Activated CD4-positive, alpha-beta T cell treated with anti-CD3 and anti-CD28 coated beads, Interleukin-2, amount 10 ng/mL, durations not matched to agents 7 days and 5 days (primary cell): ENCODE measurements around the gene ARG2. TPM values are rescaled to one million over a fixed set of nuclear protein-coding genes. Genes with fewer than 3 reads are reported as not detected.

Experiments
- CTCF ChIA-PET: fragments of 350-600 bp; sonication (Branson Sonifier 250); formaldehyde crosslinking; loops from one replicate; lab custom pipeline; 2021; ENCODE audit warnings: antibody characterized with exemption; lab: Charles Lee
- POLR2A ChIA-PET: fragments of 350-600 bp; sonication (Branson Sonifier 250); formaldehyde crosslinking; loops from one replicate; lab custom pipeline; 2021; ENCODE audit warnings: antibody characterized with exemption; lab: Charles Lee
- DNase-seq: peaks from one replicate; pipeline ENCODE4 v3.0.0-alpha.2; 2020
- H3K27ac Mint-ChIP-seq: one replicate; pipeline ENCODE4 v1.8.0; 2021; ENCODE audit warnings: mild to moderate bottlenecking, moderate library complexity, mixed read lengths
- H3K27me3 Mint-ChIP-seq: one replicate; pipeline ENCODE4 v1.8.0; 2021; ENCODE audit warnings: mixed read lengths
- H3K36me3 Mint-ChIP-seq: one replicate; pipeline ENCODE4 v1.8.0; 2021; ENCODE audit warnings: low read depth, mixed read lengths
- H3K4me1 Mint-ChIP-seq: one replicate; pipeline ENCODE4 v1.8.0; 2021; ENCODE audit warnings: mixed read lengths
- H3K4me3 Mint-ChIP-seq: one replicate; pipeline ENCODE4 v1.8.0; 2021; ENCODE audit warnings: mild to moderate bottlenecking, moderate library complexity, mixed read lengths
- H3K9me3 Mint-ChIP-seq: one replicate; pipeline ENCODE4 v1.8.0; 2021; ENCODE audit warnings: mixed read lengths
- total RNA-seq, 2 experiments: library from RNA; stranded (reverse); gene quantifications; one replicate each; pipeline ENCODE4 v1.2.3, GENCODE V29; 2021

The ARG2 gene
- total RNA-seq, 2 experiments from 2014 or later, result 1.0 to 1.6 TPM

GRCh38 chr14:67645414-67645813 is 25.7 kb downstream of the ARG2 start:
- H3K9me3 Mint-ChIP-seq, result no peaks in the 10 kb centered on the region
- H3K27me3 Mint-ChIP-seq, result no peaks in the 10 kb centered on the region
- H3K4me1 Mint-ChIP-seq, result peaks cover 17% of the 10 kb centered on the region
- no peak for DNase-seq
- ChIA-PET CTCF (no interaction called here), POLR2A (no interaction called here)
- H3K36me3 Mint-ChIP-seq, result peaks cover 17% of the 10 kb centered on the region
- H3K27ac Mint-ChIP-seq, result no peak overlapping the region
- H3K4me3 Mint-ChIP-seq, result no peak overlapping the region

GRCh38 chr14:67646131-67646530 is 26.4 kb downstream of the ARG2 start:
- Mint-ChIP-seq H3K36me3 (peaks cover 24% of the 10 kb centered on the region), H3K9me3 (no peaks in the 10 kb centered on the region), H3K4me1 (peaks cover 17% of the 10 kb centered on the region), H3K27me3 (no peaks in the 10 kb centered on the region), H3K27ac (no peak overlapping the region), H3K4me3 (no peak overlapping the region)
- no peak for DNase-seq
- CTCF ChIA-PET, result no interaction called here
- POLR2A ChIA-PET, result no interaction called here

- H3K27ac Mint-ChIP-seq, result no peak overlapping the region
- H3K36me3 Mint-ChIP-seq, result peaks cover 34% of the 10 kb centered on the region
- CTCF ChIA-PET, result no interaction called here
Measured at GRCh38 chr14:67650151-67650550, 30.4 kb downstream of the ARG2 start.

GRCh38 chr14:67650694-67651093 is 31.0 kb downstream of the ARG2 start:
- DNase-seq, result no peak
- Mint-ChIP-seq H3K4me3 (no peak overlapping the region), H3K4me1 (no peaks in the 10 kb centered on the region), H3K9me3 (no peaks in the 10 kb centered on the region), H3K36me3 (peaks cover 32% of the 10 kb centered on the region), H3K27ac (no peak overlapping the region), H3K27me3 (no peaks in the 10 kb centered on the region)
- POLR2A ChIA-PET, result no interaction called here
- CTCF ChIA-PET, result no interaction called here

More at GRCh38 chr14:67650151-67650550, 30.4 kb downstream of the ARG2 start:
- Mint-ChIP-seq H3K4me3 (no peak overlapping the region), H3K4me1 (no peaks in the 10 kb centered on the region), H3K9me3 (no peaks in the 10 kb centered on the region), H3K27me3 (no peaks in the 10 kb centered on the region)
- POLR2A ChIA-PET, result no interaction called here
- DNase-seq, result no peak

- Mint-ChIP-seq H3K27ac (no peak overlapping the region), H3K9me3 (no peaks in the 10 kb centered on the region), H3K36me3 (peaks cover 38% of the 10 kb centered on the region), H3K4me3 (no peak overlapping the region), H3K4me1 (no peaks in the 10 kb centered on the region), H3K27me3 (no peaks in the 10 kb centered on the region)
- CTCF ChIA-PET, result interaction anchor here (0.9 to 1.8 kb wide), 5 partner anchors 9 to 18 kb away, joined by 3 to 5 read pairs (median 3); no protein-coding TSS in a partner anchor
- POLR2A ChIA-PET, result no interaction called here
- no peak for DNase-seq
Measured at GRCh38 chr14:67652189-67652588, 32.5 kb downstream of the ARG2 start.

GRCh38 chr14:67653651-67654280 is 34.0 kb downstream of the ARG2 start:
- DNase-seq, result no peak
- Mint-ChIP-seq H3K27me3 (no peaks in the 10 kb centered on the region), H3K4me3 (no peak overlapping the region), H3K27ac (no peak overlapping the region), H3K36me3 (peaks cover 42% of the 10 kb centered on the region), H3K4me1 (no peaks in the 10 kb centered on the region), H3K9me3 (no peaks in the 10 kb centered on the region)
- POLR2A ChIA-PET, result no interaction called here
- CTCF ChIA-PET, result interaction anchor here (0.6 to 1.7 kb wide), 7 partner anchors 12 to 164 kb away, joined by 3 to 5 read pairs (median 4); no protein-coding TSS in a partner anchor

- Mint-ChIP-seq H3K27me3 (no peaks in the 10 kb centered on the region), H3K9me3 (no peaks in the 10 kb centered on the region), H3K27ac (no peak overlapping the region), H3K4me3 (no peak overlapping the region), H3K36me3 (peaks cover 5% of the 10 kb centered on the region), H3K4me1 (peaks cover 25% of the 10 kb centered on the region)
- ChIA-PET POLR2A (no interaction called here), CTCF (interaction anchor here (0.8 to 1.0 kb wide), 2 partner anchors 102 to 255 kb away, joined by 4 to 6 read pairs; no protein-coding TSS in a partner anchor)
- no peak for DNase-seq
Measured at GRCh38 chr14:67663633-67664032, 43.9 kb downstream of the ARG2 start.

- no peak overlapping the region for H3K4me3 Mint-ChIP-seq
Measured at GRCh38 chr14:67665868-67666267, 46.1 kb downstream of the ARG2 start.

GRCh38 chr14:67666750-67667449 is 47.2 kb downstream of the ARG2 start:
- Mint-ChIP-seq H3K27ac (no peak overlapping the region), H3K36me3 (peaks cover 3% of the 10 kb centered on the region), H3K9me3 (no peaks in the 10 kb centered on the region), H3K4me3 (no peak overlapping the region), H3K4me1 (peaks cover 35% of the 10 kb centered on the region), H3K27me3 (no peaks in the 10 kb centered on the region)
- DNase-seq, result peak; percentile 59
- CTCF ChIA-PET, result interaction anchor here (0.6 to 3.1 kb wide), 14 partner anchors 14 to 307 kb away, joined by 3 to 11 read pairs (median 4); partner anchors contain the start of genes ARG2, ATP6V1D, EIF2S1 and PIGH
- POLR2A ChIA-PET, result no interaction called here

More at GRCh38 chr14:67665868-67666267, 46.1 kb downstream of the ARG2 start:
- no peak for DNase-seq
- no peak overlapping the region for H3K27ac Mint-ChIP-seq
- H3K36me3 Mint-ChIP-seq, result peaks cover 3% of the 10 kb centered on the region
- CTCF ChIA-PET, result interaction anchor here (0.5 to 1.8 kb wide), 4 partner anchors 11 to 152 kb away, joined by 3 to 5 read pairs (median 4); no protein-coding TSS in a partner anchor
- no peaks in the 10 kb centered on the region for H3K9me3 Mint-ChIP-seq
- peaks cover 35% of the 10 kb centered on the region for H3K4me1 Mint-ChIP-seq
- no peaks in the 10 kb centered on the region for H3K27me3 Mint-ChIP-seq
- POLR2A ChIA-PET, result interaction anchor here (0.8 kb wide), 1 partner anchor 48 kb away, joined by 3 read pairs; no protein-coding TSS in a partner anchor

- peaks cover 41% of the 10 kb centered on the region for H3K4me1 Mint-ChIP-seq
- CTCF ChIA-PET, result interaction anchor here (0.6 to 3.1 kb wide), 4 partner anchors 36 to 81 kb away, joined by 3 to 11 read pairs (median 4); partner anchors contain the start of gene ARG2
- H3K9me3 Mint-ChIP-seq, result no peaks in the 10 kb centered on the region
- no peak overlapping the region for H3K27ac Mint-ChIP-seq
- peaks cover 1% of the 10 kb centered on the region for H3K36me3 Mint-ChIP-seq
- POLR2A ChIA-PET, result no interaction called here
- H3K4me3 Mint-ChIP-seq, result no peak overlapping the region
- DNase-seq, result no peak
- H3K27me3 Mint-ChIP-seq, result no peaks in the 10 kb centered on the region
Measured at GRCh38 chr14:67668559-67668958, 48.8 kb downstream of the ARG2 start.

GRCh38 chr14:67673451-67673850 is 53.7 kb downstream of the ARG2 start:
- CTCF ChIA-PET, result interaction anchor here (1.0 to 1.2 kb wide), 3 partner anchors 19 to 90 kb away, joined by 3 to 4 read pairs (median 3); partner anchors contain the start of gene PIGH
- H3K4me1 Mint-ChIP-seq, result peaks cover 47% of the 10 kb centered on the region
- no peaks in the 10 kb centered on the region for H3K27me3 Mint-ChIP-seq
- no peaks in the 10 kb centered on the region for H3K9me3 Mint-ChIP-seq
- no peak for DNase-seq
- POLR2A ChIA-PET, result no interaction called here
- peak overlapping the region; percentile 93 for H3K27ac Mint-ChIP-seq
- peak overlapping the region; percentile 85 for H3K4me3 Mint-ChIP-seq
- H3K36me3 Mint-ChIP-seq, result peaks cover 8% of the 10 kb centered on the region

GRCh38 chr14:67674139-67674479 is 54.4 kb downstream of the ARG2 start:
- Mint-ChIP-seq H3K27ac (peak overlapping the region; percentile 93), H3K27me3 (no peaks in the 10 kb centered on the region), H3K4me1 (peaks cover 41% of the 10 kb centered on the region), H3K9me3 (no peaks in the 10 kb centered on the region), H3K4me3 (peak overlapping the region; percentile 85), H3K36me3 (peaks cover 13% of the 10 kb centered on the region)
- CTCF ChIA-PET, result interaction anchor here (1.1 to 1.2 kb wide), 2 partner anchors 74 to 91 kb away, joined by 3 to 4 read pairs; partner anchors contain the start of gene PIGH
- POLR2A ChIA-PET, result no interaction called here
- DNase-seq, result peak; percentile 56
